SKM-1 (cell line): ENCODE results near the gene LDB3.

Source experiments
- DNase-seq: peaks from one replicate; lab custom pipeline; 2025; ENCODE audit not compliant: unreplicated experiment; lab: John Stamatoyannopoulos, UW

The LDB3 gene

GRCh38 chr10:86758189-86759072 is 90.1 kb downstream of the LDB3 start:
- DNase-seq = no peak

- no peak for DNase-seq
Measured at GRCh38 chr10:86759073-86759672, 90.9 kb downstream of the LDB3 start.

- no peak for DNase-seq
Measured at GRCh38 chr10:86763404-86763803, 95.1 kb downstream of the LDB3 start.

- DNase-seq = no peak
Measured at GRCh38 chr10:86765548-86765947, 97.2 kb downstream of the LDB3 start.

- no peak for DNase-seq
Measured at GRCh38 chr10:86768412-86769062, 100.2 kb downstream of the LDB3 start.

DNA sequence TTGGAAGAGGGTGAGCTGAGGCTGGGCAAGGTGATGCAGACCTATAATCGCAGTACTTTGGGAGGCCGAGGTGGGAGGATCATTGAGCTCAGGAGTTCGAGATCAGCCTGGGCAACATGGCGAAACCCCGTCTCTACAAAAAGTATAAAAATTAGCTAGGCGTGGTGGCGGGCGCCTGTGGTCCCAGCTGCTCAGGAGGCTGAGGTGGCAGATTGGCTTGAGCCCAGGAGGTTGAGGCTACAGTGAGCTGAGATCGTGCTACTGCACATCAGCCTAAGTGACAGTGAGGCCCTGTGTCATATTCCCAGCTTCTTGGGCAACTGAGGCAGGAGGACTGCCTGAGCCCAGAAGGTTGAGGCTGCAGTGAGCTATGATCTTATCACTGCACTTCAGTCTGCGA is 101.7 kb downstream of the LDB3 start:
- no peak for DNase-seq

GRCh38 chr10:86770412-86770960 is 102.2 kb downstream of the LDB3 start:
- no peak for DNase-seq

DNA sequence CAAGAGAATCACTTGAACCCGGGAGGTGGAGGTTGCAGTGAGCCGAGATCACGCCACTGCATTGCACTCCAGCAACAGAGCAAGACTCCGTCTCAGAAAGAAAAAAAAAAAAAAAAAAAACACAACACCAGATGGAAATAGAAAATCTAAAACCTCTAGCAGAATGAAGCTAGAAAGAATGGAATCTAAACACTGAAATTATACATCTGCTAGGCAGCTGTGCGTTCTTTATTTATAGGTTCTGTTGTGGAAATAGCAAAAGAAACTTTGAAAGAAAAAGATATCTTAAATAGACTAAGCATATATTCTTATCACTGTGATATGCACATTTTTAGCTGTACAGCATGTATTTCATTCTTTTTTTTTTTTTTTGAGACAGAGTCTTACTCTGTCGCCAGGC is 105.2 kb downstream of the LDB3 start:
- DNase-seq = no peak

- no peak for DNase-seq
Measured at GRCh38 chr10:86775056-86775869, 107.0 kb downstream of the LDB3 start.

DNA sequence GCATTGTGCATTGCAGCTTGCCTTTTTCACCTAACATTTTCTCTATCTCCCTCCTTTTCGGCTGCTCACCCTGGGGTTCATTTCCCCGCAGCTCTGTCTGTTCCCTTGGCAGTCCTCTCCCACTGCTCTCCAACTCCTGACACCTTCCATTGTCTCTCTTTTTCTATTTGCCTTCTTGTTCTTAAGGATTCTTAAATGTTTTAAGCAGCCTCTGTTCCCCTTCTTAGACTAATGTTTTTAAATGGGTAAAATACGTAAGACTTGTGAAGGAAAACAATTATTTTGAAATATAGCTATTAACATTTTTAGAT is 107.5 kb downstream of the LDB3 start:
- no peak for DNase-seq

GRCh38 chr10:86779220-86780017 is 111.1 kb downstream of the LDB3 start:
- DNase-seq = no peak

DNA sequence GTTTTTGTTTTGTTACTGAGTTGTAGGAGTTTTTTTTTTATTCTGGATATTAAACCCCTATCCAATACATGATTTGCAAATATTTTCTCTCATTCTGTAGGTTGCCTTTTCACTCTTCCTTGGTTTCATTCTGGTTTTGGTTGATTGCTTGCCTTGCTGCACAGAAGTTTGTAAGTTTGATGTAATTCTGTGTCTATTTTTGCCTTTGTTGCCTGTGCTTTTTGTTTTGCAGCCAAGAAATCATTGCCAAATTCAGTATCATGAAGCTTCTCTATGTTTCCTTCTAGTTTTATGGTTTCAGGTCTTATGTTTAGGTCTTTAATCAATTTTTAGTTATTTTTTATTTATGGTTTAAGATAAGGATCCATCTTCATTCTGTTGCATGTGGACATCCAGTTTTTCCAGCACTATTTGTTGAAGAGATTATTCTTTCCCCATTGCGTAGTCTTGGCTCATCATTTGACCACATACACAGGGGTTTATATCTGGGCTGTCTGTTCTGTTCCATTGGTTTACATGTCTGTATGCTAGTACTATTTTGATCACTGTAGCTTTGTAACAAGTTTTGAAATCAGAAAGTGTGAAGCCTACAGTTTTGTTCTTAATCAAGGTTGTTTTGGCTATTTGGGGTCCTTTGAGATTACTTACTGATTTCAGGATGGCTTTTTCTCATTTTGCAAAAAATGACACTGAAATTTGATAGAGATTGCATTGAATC is 114.5 kb downstream of the LDB3 start:
- no peak for DNase-seq

GRCh38 chr10:86785037-86785436 is 116.7 kb downstream of the LDB3 start:
- DNase-seq = no peak
